B cell (primary cell): ENCODE measurements around the gene LPXN.

Experiments used
- CTCF ChIP-seq: fragments of 200-600 bp; IDR thresholded peaks from one replicate; pipeline ENCODE4 v1.8.0; 2022; ENCODE audit warnings: antibody characterized with exemption, mild to moderate bottlenecking
- EZH2 ChIP-seq: IDR thresholded peaks from 2 replicates; pipeline ENCODE4 v1.6.1; 2012; ENCODE audit warnings: borderline replicate concordance, low read depth, mild to moderate bottlenecking, moderate library complexity, low read length; ENCODE audit not compliant: insufficient read depth, poor library complexity, severe bottlenecking

DNA sequence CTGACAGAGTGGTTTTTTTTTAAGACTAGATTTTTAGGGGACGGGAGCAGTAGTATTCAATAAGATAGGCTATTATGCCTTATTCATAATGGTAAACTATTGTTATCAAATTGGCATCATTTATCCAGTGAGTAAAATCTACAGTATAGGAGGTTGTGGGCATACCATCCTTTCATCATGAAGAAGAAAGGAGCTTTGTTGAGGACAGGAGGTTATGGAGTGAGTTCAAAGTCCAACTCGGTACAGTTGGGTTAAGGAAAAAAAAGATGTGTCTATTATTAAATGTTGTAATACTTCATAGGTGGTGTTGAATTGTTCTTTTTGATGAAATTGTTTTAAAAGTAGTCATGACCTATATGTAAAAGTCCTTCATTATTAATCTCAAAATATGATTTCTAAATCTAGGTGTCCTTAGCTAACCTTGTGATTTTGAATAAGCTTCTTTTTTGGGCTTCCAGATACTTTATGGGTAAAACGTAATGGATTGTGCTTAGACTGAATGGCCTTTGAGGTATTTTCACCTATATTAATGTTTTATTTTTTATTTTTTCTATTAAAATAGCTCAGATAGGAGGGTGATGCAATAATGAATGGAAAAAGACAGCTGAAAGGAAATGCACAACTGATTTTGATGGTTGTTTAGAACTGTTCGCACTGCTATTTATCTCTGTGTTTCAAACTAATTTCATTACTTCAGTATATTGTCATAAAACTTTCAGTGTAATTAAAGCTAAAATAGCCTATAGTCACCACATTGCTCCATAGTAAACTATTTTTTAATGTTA lies 31.5 kb upstream of the LPXN start:
- no peak for TF ChIP-seq CTCF
- TF ChIP-seq EZH2 = no peak
